ENCODE measurements around the gene TAF7L. TPM values are rescaled to one million over a fixed set of nuclear protein-coding genes. Genes with fewer than 3 reads are reported as not detected.

Gene TAF7L
- total RNA-seq, 1 experiment from 2014 or later = 0.22 TPM

DNA sequence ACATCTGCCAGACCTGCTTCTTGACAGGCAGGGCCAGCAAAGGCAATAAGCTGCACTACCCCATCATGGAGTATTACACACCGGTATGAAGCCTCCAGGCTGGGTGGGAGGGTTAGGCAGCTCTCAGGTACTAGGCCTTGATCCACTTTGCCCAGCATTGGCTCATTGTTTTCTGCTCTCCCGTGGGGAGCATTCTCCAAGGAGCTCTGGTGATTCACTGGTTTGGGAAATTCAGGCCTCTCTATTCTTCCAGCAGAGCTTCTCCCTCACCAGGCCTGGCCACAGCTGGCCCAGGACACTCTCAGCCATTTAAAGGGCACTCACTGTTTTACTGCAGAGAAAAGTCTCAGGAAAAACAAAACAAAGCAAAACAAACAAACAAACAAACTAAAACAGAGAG lies 38.5 kb downstream of the TAF7L start:
- TF ChIP-seq ATF3 (IDR thresholded peaks at IDR 0.05) (no peak), RAD21 (IDR thresholded peaks at IDR 0.05; ENCODE audit: low read depth) (no peak), CEBPB (IDR thresholded peaks at IDR 0.05; ENCODE audit: low read depth) (no peak), SP1 (IDR thresholded peaks at IDR 0.05; ENCODE audit: low read depth) (no peak), SIN3A (IDR thresholded peaks at IDR 0.05; ENCODE audit: low read depth) (no peak), ZNF274 (IDR thresholded peaks at IDR 0.05; ENCODE audit: low read depth, low read length) (no peak)
- TF ChIP-seq, protein P1, sequence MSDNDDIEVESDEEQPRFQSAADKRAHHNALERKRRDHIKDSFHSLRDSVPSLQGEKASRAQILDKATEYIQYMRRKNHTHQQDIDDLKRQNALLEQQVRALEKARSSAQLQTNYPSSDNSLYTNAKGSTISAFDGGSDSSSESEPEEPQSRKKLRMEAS (IDR thresholded peaks at IDR 0.05) = no peak
- TF ChIP-seq, protein P2, sequence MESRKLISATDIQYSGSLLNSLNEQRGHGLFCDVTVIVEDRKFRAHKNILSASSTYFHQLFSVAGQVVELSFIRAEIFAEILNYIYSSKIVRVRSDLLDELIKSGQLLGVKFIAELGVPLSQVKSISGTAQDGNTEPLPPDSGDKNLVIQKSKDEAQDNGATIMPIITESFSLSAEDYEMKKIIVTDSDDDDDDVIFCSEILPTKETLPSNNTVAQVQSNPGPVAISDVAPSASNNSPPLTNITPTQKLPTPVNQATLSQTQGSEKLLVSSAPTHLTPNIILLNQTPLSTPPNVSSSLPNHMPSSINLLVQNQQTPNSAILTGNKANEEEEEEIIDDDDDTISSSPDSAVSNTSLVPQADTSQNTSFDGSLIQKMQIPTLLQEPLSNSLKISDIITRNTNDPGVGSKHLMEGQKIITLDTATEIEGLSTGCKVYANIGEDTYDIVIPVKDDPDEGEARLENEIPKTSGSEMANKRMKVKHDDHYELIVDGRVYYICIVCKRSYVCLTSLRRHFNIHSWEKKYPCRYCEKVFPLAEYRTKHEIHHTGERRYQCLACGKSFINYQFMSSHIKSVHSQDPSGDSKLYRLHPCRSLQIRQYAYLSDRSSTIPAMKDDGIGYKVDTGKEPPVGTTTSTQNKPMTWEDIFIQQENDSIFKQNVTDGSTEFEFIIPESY (IDR thresholded peaks at IDR 0.05; ENCODE audit: extremely low read depth, insufficient replicate concordance, low read length) = no peak

GRCh38 chrX:101241531-101241930 lies 49.6 kb downstream of the TAF7L start:
- ChIA-PET POLR2A (no interaction called here), RAD21 (ENCODE audit: low non-redundant PET in 1 of 2, low total read pairs in 2 of 2, uncharacterized antibody in 2 of 2, unreplicated experiment in 2 of 2) (no interaction called here), CTCF (no interaction called here)
- TF ChIP-seq JUND (IDR thresholded peaks at IDR 0.05) (no peak), CEBPB (IDR thresholded peaks at IDR 0.05; ENCODE audit: low read depth) (no peak), EGR1 (IDR thresholded peaks at IDR 0.05; ENCODE audit: low read depth) (no peak), EZH2phosphoT487 (IDR thresholded peaks at IDR 0.05; ENCODE audit: borderline replicate concordance) (no peak), POLR2AphosphoS5 (IDR thresholded peaks at IDR 0.05; ENCODE audit: low read depth, low read length) (no peak), ZNF274 (IDR thresholded peaks at IDR 0.05; ENCODE audit: low read depth, low read length) (no peak), TCF7L2 (IDR thresholded peaks at IDR 0.05; ENCODE audit: borderline replicate concordance, extremely low read depth, insufficient read depth, insufficient read length) (no peak), ZFX (IDR thresholded peaks at IDR 0.05) (no peak), YY1 (IDR thresholded peaks at IDR 0.05; ENCODE audit: extremely low read depth, insufficient replicate concordance, low read depth, low read length) (no peak), SIN3A (IDR thresholded peaks at IDR 0.05; ENCODE audit: low read depth) (no peak), POLR2A (IDR thresholded peaks at IDR 0.05; ENCODE audit: borderline replicate concordance, extremely low read depth, insufficient read depth, insufficient read length) (no peak), FOSL1 (IDR thresholded peaks at IDR 0.05; ENCODE audit: low read depth) (no peak), SP1 (IDR thresholded peaks at IDR 0.05; ENCODE audit: low read depth) (no peak), CBX3 (IDR thresholded peaks at IDR 0.05; ENCODE audit: low read depth) (no peak)
- TF ChIP-seq, protein P1 (IDR thresholded peaks at IDR 0.05) = no peak
- H3K9me2 ChIP-seq (ENCODE audit: insufficient read depth) = no peaks in the 10 kb centered on the region
- DNase-seq (ENCODE audit: low read depth, low spot score) (no peak), ATAC-seq (no peak)
- no peak overlapping the region for H2AFZ ChIP-seq (ENCODE audit: low read depth, low read length, poor library complexity, severe bottlenecking)
- no peaks in the 10 kb centered on the region for H3K36me3 ChIP-seq (ENCODE audit: control insufficient read depth in 1 of 2, insufficient read depth in 2 of 2, low read length in 2 of 2)
- no peak overlapping the region for H3K27ac ChIP-seq (ENCODE audit: low read depth, low read length)
- H3K9ac ChIP-seq (ENCODE audit: low read length) = no peak overlapping the region
- no peaks in the 10 kb centered on the region for H3K4me1 ChIP-seq (ENCODE audit: control insufficient read depth in 1 of 2, insufficient read depth in 2 of 2, low read length in 2 of 2)
- H3K79me2 ChIP-seq (ENCODE audit: insufficient read depth, low read length) = no peaks in the 10 kb centered on the region
- H3K27me3 ChIP-seq (ENCODE audit: insufficient read depth, low read length) = no peaks in the 10 kb centered on the region
- no TSS peak for BruUV-seq (replicated peaks)
- H3K4me3 ChIP-seq (replicated peaks in 1 of 2; ENCODE audit: low read depth in 1 of 2, low read length in 2 of 2) = no peak overlapping the region
- H3K9me3 ChIP-seq (ENCODE audit: control insufficient read depth in 1 of 2, insufficient read depth in 1 of 2, low read depth in 1 of 2, low read length in 2 of 2) = no peaks in the 10 kb centered on the region
- H4K20me1 ChIP-seq (ENCODE audit: insufficient read depth) = no peaks in the 10 kb centered on the region
- no peak overlapping the region for H3K4me2 ChIP-seq (ENCODE audit: low read length)
- intact Hi-C loops (cut with micrococcal nuclease) = no loop called here

More for the DNA sequence above, 38.5 kb downstream of the TAF7L start:
- no peaks in the 10 kb centered on the region for H3K9me3 ChIP-seq (ENCODE audit: control insufficient read depth in 1 of 2, insufficient read depth in 1 of 2, low read depth in 1 of 2, low read length in 2 of 2)
- DNase-seq (ENCODE audit: low read depth, low spot score) = no peak
- ChIA-PET CTCF (no interaction called here), POLR2A (no interaction called here), RAD21 (ENCODE audit: low non-redundant PET in 1 of 2, low total read pairs in 2 of 2, uncharacterized antibody in 2 of 2, unreplicated experiment in 2 of 2) (no interaction called here)
- no peak overlapping the region for H3K4me2 ChIP-seq (ENCODE audit: low read length)
- no TSS peak for BruUV-seq (replicated peaks)
- H2AFZ ChIP-seq (ENCODE audit: low read depth, low read length, poor library complexity, severe bottlenecking) = no peak overlapping the region
- ATAC-seq = no peak
- H3K79me2 ChIP-seq (ENCODE audit: insufficient read depth, low read length) = no peaks in the 10 kb centered on the region
- H3K9ac ChIP-seq (ENCODE audit: low read length) = no peak overlapping the region
- no peak overlapping the region for H3K4me3 ChIP-seq (replicated peaks in 1 of 2; ENCODE audit: low read depth in 1 of 2, low read length in 2 of 2)
- H4K20me1 ChIP-seq (ENCODE audit: insufficient read depth) = no peaks in the 10 kb centered on the region
- intact Hi-C loops (cut with micrococcal nuclease) = no loop called here
- H3K9me2 ChIP-seq (ENCODE audit: insufficient read depth) = no peaks in the 10 kb centered on the region
- H3K36me3 ChIP-seq (ENCODE audit: control insufficient read depth in 1 of 2, insufficient read depth in 2 of 2, low read length in 2 of 2) = no peaks in the 10 kb centered on the region
- H3K27ac ChIP-seq (ENCODE audit: low read depth, low read length) = no peak overlapping the region
- H3K27me3 ChIP-seq (ENCODE audit: insufficient read depth, low read length) = no peaks in the 10 kb centered on the region
- H3K4me1 ChIP-seq (ENCODE audit: control insufficient read depth in 1 of 2, insufficient read depth in 2 of 2, low read length in 2 of 2) = no peaks in the 10 kb centered on the region
